Stimulated activated CD4-positive, alpha-beta T cell treated with anti-CD3 and anti-CD28 coated beads, Interleukin-1b, Interleukin-23, amount 100 ng/mL, for 1 hour (primary cell): ENCODE data around the gene SMIM33.
"Not testable (repeated sequence)": the region's sequence is repeated elsewhere in the genome, so short reads cannot be mapped to it uniquely, and the experiment has no call there.

Experiments used
- DNase-seq, 2 donors: peaks; one replicate each; pipeline ENCODE4 v3.0.0-alpha.2; 2020; ENCODE audit warnings: low read depth in 2 of 2

SMIM33 gene

GRCh38 chr5:139457241-139457640 lies 13.6 kb upstream of the SMIM33 start:
- no peak for DNase-seq

GRCh38 chr5:139457653-139458306 lies 13.0 kb upstream of the SMIM33 start:
- DNase-seq: no peak

GRCh38 chr5:139458580-139459407 lies 12.0 kb upstream of the SMIM33 start:
- peak in 1 of 2 donors; percentile 51 for DNase-seq

- DNase-seq: no peak
Observed at GRCh38 chr5:139459451-139459934, 11.3 kb upstream of the SMIM33 start.

GRCh38 chr5:139460455-139460854 lies 10.3 kb upstream of the SMIM33 start:
- DNase-seq: no peak

GRCh38 chr5:139461176-139461575 lies 9.6 kb upstream of the SMIM33 start:
- DNase-seq: no peak

- DNase-seq: no peak
Observed at GRCh38 chr5:139461698-139462097, 9.1 kb upstream of the SMIM33 start.

- no peak for DNase-seq
Observed at GRCh38 chr5:139462586-139463276, 8.1 kb upstream of the SMIM33 start, which contains the start of gene ECSCR. Gene ECSCR, minus strand, starts transcription at chr5:139462743. Its CDS starts 73 bp downstream, at chr5:139462670.

GRCh38 chr5:139468421-139468931 lies 2.3 kb upstream of the SMIM33 start:
- no peak for DNase-seq

GRCh38 chr5:139472386-139473030 lies 1.7 kb downstream of the SMIM33 start:
- DNase-seq: no peak

- DNase-seq: no peak
Observed at GRCh38 chr5:139473105-139473504, 2.3 kb downstream of the SMIM33 start.

GRCh38 chr5:139473565-139473964 lies 2.8 kb downstream of the SMIM33 start:
- no peak for DNase-seq

- DNase-seq: no peak
Observed at GRCh38 chr5:139474890-139475791, 4.3 kb downstream of the SMIM33 start.

GRCh38 chr5:139475865-139476617 lies 5.2 kb downstream of the SMIM33 start:
- DNase-seq: no peak

GRCh38 chr5:139478657-139479423 lies 8.0 kb downstream of the SMIM33 start:
- not testable (repeated sequence) for DNase-seq

- DNase-seq: not testable (repeated sequence)
Observed at GRCh38 chr5:139479729-139480128, 8.9 kb downstream of the SMIM33 start.

GRCh38 chr5:139481122-139481533 lies 10.3 kb downstream of the SMIM33 start:
- DNase-seq: no peak

GRCh38 chr5:139481580-139482049 lies 10.8 kb downstream of the SMIM33 start:
- DNase-seq: no peak
